Measurements from ENCODE around the gene LGALS3BP. TPM values are rescaled to one million over a fixed set of nuclear protein-coding genes. Genes with fewer than 3 reads are reported as not detected.
"Not testable (repeated sequence)": the region's sequence is repeated elsewhere in the genome, so short reads cannot be mapped to it uniquely, and the experiment has no call there.

LGALS3BP gene
- polyA plus RNA-seq, 3 donors = 131 to 160 (median 143) TPM

DNA sequence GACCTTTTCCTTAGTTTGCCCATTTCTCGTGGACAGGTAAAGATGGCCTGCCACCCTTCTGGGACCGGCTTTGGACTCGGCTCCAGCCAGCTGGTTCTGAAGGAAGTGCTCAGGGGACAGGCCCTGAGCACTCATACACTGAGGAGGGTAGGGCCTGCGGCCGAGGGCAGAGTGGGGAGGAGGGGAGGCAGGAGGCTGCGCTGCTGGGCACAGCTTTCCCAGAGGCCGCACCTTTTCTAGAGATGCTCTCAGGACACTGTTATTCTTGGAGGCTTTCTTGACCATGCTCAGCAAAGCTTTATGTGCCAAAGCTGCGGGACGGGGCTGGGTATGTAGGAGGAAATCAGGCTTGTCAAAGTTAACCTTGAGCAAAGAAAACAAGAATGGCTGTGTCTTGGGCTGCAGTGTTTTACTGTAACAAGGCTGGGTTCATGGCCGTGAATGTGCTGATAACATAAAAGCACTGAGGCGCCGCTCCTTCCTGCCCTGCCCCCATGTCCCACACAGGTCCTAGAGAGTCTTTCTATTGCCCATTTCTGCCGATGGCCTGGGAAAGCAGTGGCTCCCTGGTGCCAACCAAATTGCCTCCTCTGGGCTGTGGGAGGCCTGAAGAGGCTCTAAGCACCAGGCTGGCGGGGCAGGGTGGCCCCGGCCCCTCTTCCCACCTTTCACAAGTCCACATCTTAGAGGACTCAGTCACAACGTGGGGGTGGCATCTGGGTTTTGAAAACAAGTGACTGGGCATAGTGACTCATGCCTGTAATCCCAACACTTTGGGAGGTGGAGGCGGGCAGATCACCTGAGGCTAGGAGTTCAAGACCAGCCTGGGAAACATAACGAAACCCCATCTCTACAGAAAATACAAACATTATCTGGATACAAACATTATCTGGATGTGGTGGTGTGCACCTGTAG is 32.2 kb downstream of the LGALS3BP start:
- DNase-seq = no peak

DNA sequence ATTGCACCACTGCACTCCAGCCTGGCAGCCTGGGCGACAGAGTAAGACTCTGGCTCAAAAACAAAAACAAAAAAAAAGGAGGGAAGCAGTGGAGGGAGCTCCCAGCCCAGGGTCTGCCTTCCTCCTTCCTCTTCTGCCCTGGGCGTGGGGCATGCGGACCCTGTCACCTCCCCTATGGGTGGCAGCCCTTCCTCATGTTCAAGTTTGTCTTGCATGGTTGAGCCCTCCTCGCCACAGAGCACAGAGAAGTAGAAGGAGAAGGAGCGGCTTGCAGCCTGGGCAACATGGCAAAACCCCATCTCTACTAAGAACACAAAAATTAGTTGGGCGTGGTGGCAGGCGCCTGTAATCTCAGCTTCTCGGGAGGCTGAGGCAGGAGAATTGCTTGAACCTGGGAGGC is 33.1 kb downstream of the LGALS3BP start:
- no peak for DNase-seq

DNA sequence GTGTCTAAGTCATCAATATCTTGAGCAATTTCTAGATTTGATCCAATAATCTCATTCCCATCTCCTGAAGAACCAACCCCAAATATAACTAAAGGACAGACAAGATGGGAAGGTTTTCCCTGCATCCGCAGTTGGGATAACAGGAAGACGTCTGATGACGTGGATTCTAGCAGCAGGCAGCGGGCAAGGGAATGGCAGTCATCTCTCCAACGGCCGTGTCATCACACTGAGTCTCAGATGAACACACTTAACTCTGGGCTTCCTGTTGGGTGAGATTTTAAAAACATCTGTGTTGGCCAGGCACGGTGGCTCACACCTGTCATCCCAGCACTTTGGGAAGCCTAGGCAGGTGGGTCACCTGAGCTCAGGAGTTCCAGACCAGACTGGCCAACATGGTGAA is 33.6 kb downstream of the LGALS3BP start:
- no peak for DNase-seq

DNA sequence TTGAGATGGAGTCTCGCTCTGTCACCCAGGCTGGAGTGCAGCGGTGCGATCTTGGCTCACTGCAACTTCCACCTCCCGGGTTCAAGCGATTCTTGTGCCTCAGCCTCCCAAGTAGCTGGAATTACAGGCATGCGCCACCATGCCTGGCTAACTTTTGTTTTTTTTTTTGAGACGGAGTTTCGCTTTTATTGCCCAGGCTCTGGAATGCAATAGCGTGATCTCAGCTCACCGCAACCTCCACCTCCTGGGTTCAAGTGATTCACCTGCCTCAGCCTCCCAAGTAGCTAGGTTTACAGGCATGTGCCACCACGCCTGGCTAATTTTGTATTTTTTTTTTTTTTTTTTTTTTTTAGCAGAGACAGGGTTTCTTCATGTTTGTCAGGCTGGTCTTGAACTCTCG is 34.3 kb downstream of the LGALS3BP start:
- DNase-seq = not testable (repeated sequence)

DNA sequence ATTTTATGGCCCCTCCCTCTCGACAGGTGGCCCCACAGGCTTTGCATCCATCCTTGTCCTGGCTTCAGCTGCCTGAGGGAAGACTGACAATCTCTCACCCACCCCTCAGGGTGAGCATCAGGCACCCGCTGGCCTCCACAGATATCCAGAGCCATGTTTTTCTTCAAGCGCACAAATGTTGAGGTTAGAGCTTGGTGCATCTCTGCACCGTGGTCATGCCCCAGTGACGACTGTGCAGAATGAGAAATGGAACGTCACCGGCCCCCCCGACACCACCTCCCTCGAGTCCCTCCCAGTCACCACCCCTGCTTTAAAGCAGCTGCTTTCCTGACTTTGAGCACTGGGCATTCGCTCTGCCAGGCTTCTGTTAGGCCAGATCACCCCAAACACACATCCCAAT is 34.8 kb downstream of the LGALS3BP start:
- DNase-seq = no peak

DNA sequence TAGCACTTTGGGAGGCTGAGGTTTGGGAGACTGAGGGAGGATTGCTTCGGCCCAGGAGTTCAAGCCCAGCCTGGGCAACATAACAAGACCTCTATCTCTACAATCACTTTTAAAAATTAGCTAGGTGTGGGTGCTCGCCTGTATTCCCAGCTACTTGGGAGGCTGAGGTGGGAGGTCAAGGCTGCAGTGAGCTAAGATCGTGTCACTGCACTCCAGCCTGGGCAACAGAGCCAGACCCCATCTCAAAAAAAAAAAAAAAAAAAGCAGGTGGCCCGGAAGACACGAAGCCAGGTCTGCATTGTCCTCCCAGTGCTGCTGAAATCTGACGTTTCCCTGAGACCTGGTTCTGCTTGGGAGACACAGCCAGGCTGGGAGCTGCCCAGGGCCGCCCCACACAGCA is 35.7 kb downstream of the LGALS3BP start:
- no peak for DNase-seq

DNA sequence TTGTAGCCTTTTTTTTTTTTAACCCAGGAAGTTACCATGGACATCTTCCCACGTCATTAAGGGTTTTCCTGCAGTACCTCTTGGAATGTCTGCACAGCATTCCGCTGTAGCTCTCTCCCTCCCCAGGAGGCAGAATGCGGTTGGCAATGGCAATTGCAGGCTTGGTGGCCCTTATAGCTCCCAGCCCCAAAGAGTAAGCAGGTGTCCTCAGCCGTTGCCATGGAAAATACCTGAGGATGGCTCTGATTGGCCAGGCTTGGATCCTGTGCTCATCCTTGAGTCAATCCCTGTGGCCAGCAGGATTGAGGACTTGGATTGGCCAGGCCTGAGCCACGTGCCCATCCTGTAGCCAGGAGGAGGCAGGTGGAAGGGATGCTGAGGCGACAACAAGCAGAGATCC is 39.0 kb downstream of the LGALS3BP start:
- DNase-seq = no peak

DNA sequence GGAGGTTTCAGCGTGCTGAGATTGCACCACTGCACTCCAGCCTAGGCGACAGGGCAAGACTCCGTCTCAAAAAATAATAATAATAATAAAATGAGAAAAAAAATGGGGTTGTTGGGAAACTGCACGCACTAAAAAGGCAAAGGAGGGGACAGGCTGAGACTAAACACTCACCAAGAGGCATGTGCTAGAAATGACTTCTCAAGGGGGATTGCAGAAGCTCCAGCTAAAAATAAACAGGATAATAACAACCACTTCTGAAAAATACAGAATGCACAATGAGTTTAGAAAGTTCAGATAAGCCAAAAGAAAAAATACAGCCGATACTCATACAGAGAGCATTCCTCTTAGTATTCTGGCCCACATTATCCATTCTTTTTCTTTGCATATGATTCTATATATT is 39.5 kb downstream of the LGALS3BP start:
- no peak for DNase-seq

DNA sequence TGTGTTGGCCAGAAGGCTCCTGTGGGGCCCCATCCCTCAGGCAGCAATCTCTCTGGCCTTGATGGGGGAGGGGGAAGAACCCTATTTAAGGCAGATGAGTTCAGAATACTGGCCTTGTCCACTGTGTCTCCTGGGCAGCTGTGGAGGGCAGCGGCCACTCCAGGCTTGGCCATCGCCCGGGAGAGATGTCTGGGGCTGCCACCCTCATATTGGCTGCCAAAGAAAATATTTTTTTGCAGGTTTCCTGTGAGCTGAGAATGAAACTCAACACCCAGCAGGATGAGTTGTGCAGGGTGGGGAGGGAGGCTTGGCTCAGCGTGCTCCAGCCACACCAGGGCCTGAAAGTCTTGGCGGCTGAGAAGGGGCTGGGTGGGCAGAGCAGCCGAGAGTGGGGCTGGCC is 40.1 kb downstream of the LGALS3BP start:
- no peak for DNase-seq

DNA sequence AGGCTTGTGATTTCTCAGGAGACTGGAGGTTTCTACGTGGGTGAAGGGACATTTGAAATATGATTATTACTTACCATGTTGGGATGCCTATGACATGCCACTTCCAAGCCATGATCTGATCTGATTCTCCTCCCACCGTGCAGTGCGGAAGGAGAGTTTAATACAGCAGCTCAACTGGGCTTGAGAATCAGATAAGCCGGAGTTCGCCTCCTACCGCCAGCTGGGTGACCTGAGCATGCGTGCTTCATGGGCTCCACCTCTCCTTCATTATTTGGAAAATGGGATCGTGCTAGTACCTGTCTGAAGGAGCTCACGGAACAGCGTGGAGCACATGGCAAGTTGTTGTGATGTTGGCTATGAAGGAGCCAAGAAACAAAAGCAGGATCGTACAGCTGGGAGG is 42.2 kb downstream of the LGALS3BP start:
- DNase-seq = no peak

DNA sequence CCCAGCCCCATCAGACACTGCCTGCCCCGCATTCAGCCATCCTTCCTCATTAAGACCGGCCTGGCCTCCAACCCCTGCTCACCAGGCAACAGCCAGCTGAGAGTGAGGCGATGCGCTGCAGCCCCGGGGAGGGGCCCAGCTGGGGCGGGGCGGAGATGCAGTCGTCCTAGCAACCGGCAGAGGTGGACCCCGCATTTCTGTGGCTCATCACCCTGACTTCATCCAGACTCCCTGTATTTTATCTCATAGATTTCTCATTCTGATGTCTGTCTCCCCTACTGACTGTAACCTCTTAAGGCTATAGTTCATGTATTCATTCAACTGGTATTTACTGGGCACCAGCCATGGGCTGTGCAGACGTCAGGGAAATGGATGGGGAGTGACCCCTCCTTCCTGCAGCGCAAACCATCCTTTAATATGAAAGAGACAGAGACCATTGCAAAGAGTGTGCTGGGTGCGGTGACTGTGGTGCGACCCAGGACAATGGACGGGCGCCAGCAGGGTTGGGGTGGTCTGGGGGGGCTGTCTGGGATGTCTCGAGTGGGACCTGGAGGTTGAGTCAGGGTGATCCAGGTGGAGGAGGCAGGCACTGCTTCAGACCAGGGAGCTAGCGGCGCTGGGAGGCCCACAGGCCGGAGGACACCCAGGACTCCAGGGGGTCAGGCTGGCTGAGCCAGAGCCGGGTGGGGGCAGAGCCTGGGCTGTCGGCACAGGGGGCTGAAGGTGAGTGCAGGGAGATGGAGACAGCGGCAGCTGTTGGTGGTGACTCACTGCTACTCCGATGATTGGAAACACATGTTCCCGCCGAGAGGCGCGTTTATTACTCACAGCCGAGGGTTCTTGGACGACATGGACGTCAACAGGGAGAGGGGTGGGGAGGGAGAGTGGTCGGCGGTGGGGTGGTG is 44.1 kb downstream of the LGALS3BP start:
- peak; percentile 67 for DNase-seq

DNA sequence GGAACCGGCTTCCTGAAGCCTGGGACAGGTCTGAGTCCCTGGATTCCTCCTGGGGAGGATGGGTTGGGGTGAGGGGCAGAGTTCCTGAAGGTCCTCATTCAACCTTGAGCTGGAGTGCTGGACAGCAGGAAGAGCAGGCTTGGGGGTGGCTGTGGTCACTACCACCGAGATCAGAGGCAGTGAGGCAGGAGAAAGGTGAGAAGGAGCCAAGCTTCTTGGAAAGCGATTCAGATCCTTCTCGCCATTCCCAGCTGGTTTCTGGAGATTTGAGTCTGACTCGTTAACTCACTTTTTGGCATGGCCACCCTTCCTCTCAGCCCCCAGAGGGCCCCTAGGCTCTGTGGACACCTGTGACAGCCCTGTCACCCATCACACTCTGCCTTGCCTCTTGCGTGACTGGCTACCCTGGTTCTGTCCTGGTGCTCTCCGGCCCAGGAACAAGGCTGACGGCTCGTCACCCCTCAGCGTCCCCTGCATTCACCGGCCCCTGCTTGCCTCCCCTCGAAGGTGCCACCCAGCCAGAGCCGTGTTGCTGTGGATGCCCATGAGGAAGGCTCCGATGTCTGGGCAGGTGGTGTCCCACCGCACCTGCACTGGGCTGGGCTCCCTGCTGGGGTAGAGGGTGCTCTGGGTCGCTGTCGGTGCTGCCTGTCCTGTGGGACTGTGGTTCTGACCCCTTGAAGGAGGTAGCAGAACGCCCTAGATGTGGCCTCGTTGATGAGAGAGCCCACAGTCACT is 44.9 kb downstream of the LGALS3BP start:
- no peak for DNase-seq

DNA sequence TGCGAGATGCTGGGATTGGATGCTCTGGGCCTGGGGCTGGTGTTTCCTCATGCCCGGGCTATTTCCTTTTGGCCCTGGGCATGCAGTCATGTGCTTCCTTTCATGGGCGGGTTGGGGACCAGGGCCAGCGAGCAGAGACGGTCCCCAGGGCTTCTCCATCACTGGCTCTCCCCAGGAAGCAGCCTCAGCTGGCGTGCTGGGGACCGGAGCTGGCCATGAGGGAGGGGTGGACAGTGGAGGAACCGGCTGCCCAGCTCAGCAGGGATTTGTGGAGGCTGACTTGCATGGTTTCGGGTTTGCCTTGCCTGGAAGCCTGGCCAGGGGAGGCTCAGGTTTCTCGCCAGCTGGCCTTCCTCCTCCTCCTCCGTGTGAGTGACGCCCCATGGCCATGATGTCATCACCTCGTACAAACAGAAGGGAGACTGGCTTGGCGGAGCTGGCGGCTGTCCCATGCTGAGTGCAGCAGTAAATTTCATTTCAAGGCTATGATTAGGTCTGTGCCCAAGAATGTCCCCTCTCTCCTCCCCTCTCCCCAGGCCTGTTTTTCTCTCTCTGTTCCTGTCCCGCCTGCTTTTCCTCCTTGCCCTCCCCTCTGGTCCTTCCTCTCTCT is 45.7 kb downstream of the LGALS3BP start:
- DNase-seq = peak; percentile 95

DNA sequence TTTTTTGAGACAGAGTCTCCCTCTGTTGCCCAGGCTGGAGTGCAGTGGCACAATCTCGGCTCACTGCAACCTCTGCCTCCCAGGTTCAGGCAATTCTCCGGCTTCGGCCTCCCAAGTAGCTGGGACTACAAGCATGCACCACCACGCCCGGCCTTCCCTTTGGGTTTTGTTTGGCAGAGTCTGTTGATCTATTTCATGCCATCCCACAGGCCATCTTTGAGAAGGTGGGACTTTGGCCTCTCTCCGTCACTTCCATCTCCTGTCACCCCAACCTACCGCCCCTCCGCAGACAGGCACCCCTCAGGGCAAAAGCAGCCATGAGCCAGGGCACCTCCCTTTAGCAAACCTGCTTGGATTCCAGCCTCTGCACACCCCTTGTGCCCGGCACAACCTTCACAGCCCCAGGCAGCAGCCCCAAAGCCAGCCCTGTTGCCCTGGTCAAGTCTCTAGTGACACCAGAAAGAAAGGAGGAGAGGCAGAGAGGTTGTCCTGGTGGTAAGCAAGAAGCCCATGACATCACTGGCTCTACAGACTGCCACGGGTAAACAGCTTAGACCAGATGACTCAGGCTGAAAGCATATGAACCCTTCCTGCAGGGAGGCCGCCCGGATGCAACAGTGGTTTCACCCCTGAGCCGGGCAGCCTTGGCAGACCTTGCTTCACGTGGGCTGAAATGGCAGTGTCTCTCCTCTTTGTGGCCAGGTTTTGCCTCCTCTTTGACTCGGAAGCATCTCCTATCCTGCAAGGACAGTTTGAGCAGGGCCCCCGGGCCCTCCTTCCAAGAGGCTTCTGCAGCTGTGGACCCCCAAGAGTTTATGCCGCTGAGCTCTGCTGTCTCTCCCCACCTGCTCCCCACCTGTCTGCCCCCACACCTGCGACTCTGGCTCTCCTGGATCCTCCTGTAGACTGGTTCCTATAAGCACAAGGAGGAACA is 46.4 kb downstream of the LGALS3BP start:
- no peak for DNase-seq

DNA sequence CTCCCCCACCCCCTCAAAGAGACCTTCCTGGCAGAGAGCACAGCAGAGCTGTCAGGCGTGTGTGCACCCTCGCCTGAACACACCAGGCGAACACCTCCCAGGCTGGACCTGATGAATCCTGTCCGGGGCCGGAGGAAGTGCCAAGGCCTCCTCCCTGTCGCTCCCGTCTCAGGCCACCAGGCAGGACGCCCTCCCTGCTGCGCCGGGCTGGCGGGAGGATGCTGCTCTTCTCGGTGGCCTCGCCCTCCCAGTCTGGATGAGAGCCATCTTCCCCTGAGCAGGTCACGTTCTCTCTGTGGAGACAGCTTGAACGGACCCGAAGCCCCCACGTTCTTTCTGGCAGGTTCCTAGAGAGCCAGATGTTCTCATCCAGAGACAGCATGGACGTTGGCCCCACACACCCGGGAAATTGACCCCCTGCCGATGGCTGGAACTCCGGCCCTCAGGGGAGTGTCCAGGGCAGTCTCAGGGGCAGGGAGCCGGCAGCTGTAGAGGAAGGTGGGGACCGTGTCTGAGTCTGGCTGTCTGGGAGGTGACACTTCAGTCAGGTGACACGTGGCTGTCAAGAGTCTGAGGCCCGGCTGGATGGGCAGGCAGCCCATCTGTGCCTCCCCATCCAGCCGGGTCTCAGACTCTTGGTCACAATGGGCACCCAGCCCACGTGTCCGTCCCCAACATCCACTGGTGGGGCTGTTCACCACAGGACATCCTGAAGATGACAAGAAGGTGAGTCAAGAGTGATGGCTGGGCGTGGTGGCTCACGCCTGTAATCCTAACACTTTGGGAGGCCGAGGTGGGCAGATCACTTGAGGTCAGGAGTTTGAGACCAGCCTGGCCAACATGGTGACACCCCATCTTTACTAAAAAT is 49.6 kb downstream of the LGALS3BP start:
- DNase-seq = no peak

DNA sequence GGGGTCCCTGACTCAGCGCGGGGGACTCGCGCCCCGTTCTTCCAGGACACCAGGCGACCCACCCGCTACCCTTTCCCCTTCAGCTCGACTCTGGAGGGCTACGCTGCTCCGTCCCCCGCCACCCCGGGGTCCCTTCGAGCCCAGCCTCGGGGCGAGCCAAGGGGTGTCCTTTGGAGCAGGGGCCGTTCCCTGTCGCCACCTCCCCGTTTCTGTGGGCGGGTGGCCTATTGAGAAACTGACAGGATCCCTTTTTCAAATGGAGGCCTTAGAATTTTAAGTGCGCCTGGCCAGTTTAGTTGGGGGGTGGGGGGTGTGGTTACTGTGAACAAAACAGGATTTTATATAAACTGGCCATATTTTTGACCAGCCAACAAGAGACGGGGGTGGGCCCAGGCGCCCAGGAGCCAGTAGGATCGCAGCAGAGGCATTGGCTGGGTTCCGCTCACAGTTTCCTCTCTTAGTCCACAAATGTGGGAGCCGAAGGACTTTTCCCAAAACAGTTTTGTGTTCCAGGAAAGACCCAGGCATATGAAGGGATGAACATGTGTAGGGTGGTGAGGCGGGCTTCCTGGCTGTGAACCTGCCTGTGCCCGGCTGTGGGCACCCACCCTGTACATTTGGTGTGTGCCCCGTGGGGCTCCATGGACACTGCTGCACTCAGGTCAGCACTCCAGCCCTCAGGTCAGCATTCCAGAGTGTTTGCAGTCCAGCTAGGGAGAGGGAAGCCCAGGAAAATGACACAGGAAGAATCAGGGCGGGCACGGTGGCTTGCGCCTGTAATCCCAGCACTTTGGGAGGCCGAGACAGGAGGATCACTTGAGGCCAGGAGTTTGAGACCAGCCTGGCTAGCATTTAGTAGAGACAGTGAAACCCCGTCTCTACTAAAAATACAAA is 53.8 kb downstream of the LGALS3BP start:
- peak; percentile 73 for DNase-seq

DNA sequence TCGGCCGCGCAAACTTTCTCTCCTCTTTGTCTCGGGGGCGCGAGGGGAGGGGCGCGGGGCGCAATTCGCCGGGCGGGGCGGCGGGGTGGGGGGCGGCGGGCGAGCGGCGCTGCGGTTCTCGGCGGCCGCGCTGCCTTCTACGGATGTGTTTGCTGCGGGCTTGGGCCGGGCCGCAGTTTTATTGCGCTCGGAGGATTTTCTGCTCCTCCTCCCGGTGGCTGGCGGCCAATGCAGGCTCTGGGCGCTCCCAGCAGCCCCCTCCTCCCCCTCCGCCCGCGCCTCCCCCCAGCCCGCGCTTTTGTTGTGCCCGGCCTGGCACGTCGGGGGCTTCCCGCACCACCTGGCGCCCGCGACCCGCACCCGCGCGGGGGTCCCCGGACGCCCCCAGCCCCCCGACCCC is 54.5 kb downstream of the LGALS3BP start, which contains the start of gene TIMP2:
Gene TIMP2 (minus strand): TSS at position 154 of the 400 bp plus-strand sequence. CDS start 299 bp downstream, outside the sequence.
- peak; percentile 91 for DNase-seq

DNA sequence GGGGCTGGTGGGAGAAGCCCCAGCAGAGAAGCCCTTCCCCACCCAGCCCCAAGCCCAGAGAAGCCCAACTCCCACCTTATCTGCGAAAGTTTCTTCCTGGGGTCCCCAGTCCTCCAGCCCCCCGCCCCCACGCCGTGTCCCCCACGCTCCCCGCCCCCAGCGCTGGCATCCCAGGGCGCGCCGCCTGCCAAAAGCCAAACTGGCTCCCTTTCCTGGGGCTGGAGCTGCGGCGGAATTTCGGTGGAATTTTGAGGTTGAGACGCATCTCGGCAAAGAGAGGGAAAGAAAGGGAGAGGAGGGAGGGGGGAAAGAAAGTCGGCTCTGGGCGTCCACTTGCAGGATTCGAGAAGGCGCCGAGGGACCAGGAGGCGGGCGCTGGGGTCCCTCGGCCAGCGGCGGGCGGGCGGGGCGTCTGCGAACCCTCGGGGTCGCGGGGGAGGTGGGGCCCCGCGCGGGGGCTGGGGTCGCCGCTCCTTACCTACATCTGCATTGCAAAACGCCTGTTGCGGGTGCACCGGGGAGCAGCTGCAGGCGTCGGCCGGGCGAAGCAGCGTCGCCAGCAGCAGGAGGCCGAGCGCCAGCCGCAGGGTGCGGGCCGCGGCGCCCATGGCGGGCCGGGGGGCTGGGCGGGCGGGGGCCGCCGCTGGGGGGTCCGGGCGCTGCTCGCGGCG is 55.1 kb downstream of the LGALS3BP start:
- no peak for DNase-seq
